KG1 (cell line): ENCODE results near the gene IPPK.

Experiments used
- DNase-seq: peaks from one replicate; lab custom pipeline; 2025; lab: John Stamatoyannopoulos, UW

IPPK gene

GRCh38 chr9:92656537-92656925, 13.4 kb downstream of the IPPK start:
- DNase-seq = no peak

GRCh38 chr9:92655896-92656536, 13.9 kb downstream of the IPPK start:
- DNase-seq = no peak

- no peak for DNase-seq
Measured at GRCh38 chr9:92655366-92655765, 14.6 kb downstream of the IPPK start.

- no peak for DNase-seq
Measured at GRCh38 chr9:92654481-92655301, 15.2 kb downstream of the IPPK start.

- no peak for DNase-seq
Measured at GRCh38 chr9:92652461-92652860, 17.5 kb downstream of the IPPK start.

- DNase-seq = no peak
Measured at GRCh38 chr9:92650839-92651621, 18.9 kb downstream of the IPPK start.

- DNase-seq = no peak
Measured at GRCh38 chr9:92650296-92650695, 19.6 kb downstream of the IPPK start.

- DNase-seq = no peak
Measured at GRCh38 chr9:92649007-92649406, 20.9 kb downstream of the IPPK start.

DNA sequence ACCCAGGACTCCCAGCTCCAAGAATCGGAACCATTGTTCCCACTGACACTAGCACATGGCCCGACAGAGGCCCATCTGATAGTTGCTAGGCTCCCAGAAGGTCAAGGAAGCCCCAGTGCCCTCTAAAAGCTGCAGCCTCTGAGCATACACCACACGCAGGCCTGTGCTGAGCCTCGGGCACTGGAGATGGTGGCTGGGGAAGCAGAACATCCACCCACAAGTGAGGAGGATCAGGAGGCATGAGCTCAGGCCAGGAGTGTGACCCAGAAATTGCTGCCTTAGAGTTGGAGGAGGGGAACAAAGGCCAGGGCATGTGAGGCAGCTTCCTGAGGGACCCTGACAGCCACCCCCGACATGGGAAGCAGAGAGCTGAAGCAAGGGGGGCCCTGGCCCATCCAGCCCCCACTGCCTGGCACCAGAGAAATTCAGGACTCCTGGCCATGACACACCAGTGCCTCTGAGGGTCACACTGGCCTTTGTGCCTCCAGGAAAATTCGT, 21.4 kb downstream of the IPPK start:
- DNase-seq = no peak

DNA sequence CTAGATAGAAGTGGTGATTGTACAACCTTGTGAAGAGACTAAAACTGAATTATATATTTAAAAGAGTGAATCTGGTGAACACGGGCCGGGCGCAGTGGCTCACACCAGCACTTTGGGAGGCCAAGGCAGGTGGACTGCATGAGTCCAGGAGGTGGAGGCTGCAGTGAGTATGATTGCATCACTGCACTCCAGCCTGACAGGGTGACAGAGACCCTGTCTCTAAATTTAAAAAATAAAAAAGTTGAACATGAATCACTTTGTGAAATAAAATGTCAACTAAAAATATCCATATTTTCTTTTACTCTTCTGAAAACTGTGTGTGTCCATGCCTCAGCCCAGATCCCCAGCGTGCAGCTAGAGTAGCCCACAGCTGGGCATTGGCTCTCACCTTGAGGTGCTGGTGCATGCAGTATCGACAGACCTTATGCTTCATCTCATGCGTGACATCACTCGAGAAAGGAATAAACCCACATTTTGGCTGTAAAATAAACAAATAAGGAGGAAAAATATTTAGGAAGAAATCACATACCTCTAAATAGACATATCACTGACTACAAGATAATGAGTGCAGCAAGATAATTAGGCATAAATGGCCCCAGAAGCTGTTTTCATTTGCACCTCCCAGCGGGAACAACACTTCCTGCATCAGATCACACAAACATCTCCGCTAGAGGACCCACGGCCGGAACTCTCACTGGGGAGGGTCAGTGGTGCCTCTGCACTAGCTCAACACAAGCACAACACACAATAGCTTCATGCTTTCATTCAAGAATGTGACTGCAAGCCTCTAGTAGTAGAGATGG, 22.1 kb downstream of the IPPK start:
- DNase-seq = no peak

GRCh38 chr9:92645041-92645440, 24.9 kb downstream of the IPPK start:
- DNase-seq = no peak

DNA sequence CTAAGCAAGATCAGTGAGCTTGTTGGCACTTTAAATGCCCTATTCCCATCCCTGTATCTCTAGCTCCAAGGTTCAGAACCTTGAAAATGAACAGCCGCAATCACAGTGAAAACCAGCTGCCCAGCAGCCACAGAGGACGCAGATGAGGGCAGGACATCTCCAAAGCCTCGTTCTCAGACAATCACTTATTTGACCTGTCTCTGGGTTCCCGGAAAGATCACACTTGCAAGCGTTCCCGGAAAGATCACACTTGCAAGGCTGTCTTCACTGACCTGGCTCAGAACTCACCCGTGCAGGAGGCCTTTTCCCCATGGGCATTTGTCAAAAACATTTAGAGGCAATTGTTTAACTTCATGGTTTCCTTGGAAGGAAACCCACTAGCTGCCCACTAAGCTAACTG, 25.7 kb downstream of the IPPK start:
- DNase-seq = no peak

DNA sequence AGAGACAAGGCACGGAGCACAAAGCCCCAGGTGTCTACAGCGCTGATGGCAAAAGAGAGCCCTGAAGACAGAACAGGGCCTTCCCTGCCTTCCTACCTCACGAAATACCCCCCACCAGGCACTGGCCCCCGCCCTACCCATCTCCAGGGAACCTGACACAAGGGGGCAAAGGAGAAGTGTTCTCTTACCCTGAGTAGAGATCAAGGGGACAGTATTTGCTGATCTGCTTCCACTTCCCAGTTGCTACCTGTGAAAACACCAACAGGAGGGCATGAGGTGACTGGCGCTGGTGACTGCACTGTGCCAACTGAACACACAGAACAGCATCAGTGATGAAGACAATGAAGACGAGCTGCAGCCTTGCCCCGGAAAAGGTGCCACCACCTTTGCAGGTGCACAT, 27.4 kb downstream of the IPPK start:
- DNase-seq = no peak

DNA sequence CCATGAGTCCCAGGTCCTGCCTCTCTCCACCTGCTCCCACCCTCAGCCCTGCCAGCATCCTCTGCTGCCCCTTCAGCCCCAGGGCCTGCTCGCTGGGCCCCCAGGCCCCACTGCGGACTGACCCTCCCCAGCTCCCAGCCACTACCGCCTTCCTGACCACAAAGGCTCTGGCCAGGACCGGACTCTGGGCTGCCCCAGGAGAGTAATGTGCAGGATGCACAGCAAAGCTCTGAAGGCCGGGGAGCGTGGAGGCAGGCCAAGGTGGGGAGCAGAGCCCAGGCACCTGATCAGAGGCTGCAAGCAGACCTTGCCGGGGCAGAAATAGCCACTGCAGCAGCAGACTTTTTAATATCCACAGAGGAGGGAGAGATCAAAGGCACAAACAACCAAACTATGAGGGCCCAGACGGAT, 27.9 kb downstream of the IPPK start:
- no peak for DNase-seq

DNA sequence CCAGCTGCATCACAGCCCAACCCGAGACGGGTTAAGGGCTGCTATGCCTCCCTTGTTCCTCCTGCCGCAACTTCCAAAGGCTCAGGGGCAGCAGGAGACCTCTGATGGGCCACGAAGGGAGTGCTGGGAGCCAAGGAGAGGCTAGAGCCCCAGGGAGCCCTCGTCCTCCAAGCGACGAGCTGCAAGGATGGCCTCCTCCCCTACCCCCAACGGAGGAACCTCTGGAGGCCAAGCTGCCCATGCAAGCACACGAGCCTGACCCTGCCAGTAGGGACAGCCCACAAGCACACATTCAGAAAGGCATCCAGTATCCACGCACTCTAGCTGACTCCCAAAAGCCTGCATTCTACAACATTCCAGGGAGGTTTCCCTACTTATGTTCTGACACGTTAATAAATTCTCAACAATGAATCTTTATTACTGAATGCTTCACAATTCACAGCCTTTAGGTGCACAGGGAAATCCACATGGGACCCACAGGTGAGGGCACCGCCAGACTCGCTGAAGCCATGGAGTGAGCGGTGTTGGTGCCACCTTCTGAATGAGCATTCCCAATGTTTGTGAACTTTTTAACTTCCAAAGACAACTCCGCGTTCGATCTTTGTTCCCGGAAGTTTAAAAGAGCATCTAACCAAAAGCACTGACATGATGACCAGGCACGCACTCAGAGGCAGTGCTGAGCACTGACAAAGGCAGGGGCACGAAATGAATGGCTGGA, 28.7 kb downstream of the IPPK start:
- no peak for DNase-seq

GRCh38 chr9:92640398-92641091, 29.4 kb downstream of the IPPK start:
- DNase-seq = no peak

DNA sequence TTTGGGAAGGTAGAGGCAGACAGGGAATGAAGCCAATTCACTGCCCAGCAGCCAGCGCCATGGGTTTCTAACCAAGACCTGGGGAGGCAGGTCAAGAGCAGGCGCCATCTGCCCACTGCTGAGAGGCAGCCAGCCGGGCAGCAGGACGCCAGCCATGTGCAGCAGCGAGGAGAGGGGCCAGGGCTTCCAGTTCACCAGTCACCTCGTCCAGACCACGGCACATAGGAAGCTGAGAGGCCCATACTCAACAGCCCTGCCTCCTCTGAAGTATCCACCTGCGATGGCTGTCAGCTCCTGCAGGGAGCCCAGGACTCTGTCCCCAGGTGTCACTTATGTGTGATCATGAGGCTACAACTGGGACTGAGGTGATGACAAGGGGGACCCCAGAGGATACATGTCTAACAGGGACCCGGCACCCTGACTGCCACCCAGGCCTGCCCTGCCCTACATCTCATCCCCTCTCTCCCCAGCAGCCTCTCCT, 30.1 kb downstream of the IPPK start:
- DNase-seq = no peak

GRCh38 chr9:92639124-92639523, 30.8 kb downstream of the IPPK start:
- DNase-seq = no peak

DNA sequence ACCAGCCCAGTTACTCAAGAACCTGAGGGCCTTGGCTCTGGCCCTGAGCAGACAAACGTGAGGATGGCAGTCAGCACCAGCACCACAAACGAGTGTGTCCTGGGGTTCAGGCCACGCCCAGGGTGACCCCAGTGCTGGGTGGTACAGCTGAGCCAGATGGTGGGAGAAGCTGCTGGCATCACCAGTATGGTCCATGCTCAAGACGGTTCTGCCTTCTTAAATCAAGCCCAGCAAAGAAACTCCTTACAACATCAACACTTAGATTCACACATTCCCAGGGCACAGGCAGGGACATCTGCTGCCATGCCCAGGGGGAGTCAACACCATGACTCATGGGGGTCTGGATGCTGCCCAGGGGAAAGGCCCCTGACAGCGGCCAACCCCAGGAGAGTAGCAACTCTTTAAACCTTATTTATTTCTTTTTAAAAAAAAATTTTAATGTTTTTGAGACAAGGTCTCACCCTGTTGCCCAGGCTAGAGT, 31.3 kb downstream of the IPPK start:
- DNase-seq = no peak

- no peak for DNase-seq
Measured at GRCh38 chr9:92637886-92638620, 31.9 kb downstream of the IPPK start.
